Loucy (cell line): ENCODE data around the gene LHX4.

ENCODE experiments used
- EZH2phosphoT487 ChIP-seq: fragments of 200-600 bp; IDR thresholded peaks from 2 replicates; pipeline ENCODE4 v1.6.1; 2018; ENCODE audit warnings: antibody characterized with exemption, mild to moderate bottlenecking, moderate library complexity, borderline replicate concordance
- TF ChIP-seq, protein P1 (sequence below): fragments of 200-600 bp; sonication (generic); conservative IDR thresholded peaks from 2 replicates; pipeline ENCODE4 v1.5.1; 2014; ENCODE audit warnings: mild to moderate bottlenecking, antibody characterized with exemption, low read length

DNA sequence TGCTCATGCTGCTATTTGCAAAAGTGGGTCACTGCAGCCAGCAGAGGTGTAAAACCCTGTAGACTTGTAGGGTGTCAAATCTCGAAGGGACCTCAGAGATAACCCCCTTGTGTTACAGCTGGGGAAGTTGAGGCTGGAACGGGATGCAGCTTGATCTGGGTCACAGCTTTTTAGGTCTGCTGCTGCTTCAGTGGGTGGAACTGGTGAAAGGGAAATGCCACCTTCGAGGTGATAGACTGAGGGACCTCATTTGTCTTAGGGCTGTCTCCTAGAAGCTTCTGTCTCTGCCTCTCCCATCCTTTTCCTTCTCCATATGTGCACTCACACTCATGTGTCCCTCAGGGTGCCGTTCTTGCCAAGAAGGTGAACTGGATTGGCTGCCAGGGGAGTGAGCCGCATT lies 40.0 kb upstream of the LHX4 start:
- TF ChIP-seq, protein P1, sequence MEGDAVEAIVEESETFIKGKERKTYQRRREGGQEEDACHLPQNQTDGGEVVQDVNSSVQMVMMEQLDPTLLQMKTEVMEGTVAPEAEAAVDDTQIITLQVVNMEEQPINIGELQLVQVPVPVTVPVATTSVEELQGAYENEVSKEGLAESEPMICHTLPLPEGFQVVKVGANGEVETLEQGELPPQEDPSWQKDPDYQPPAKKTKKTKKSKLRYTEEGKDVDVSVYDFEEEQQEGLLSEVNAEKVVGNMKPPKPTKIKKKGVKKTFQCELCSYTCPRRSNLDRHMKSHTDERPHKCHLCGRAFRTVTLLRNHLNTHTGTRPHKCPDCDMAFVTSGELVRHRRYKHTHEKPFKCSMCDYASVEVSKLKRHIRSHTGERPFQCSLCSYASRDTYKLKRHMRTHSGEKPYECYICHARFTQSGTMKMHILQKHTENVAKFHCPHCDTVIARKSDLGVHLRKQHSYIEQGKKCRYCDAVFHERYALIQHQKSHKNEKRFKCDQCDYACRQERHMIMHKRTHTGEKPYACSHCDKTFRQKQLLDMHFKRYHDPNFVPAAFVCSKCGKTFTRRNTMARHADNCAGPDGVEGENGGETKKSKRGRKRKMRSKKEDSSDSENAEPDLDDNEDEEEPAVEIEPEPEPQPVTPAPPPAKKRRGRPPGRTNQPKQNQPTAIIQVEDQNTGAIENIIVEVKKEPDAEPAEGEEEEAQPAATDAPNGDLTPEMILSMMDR = no peak
- no peak for TF ChIP-seq EZH2phosphoT487
